Activated CD4-positive, CD25-positive, alpha-beta regulatory T cell treated with anti-CD3 and anti-CD28 coated beads, Interleukin-2, amount 50 U/mL, for 16 hours (primary cell): Measurements from ENCODE around the gene SPR.

Source experiments
- DNase-seq: peaks from one replicate; pipeline ENCODE4 v3.0.0-alpha.2; 2020; ENCODE audit warnings: low read depth, low spot score

Gene SPR

GRCh38 chr2:72887032-72887739 is at the start of gene SPR:
Gene SPR (plus strand): TSS chr2:72887408. CDS start chr2:72887433, 25 bp downstream.
- no peak for DNase-seq

GRCh38 chr2:72840066-72840465 is 47.1 kb upstream of the SPR start:
- no peak for DNase-seq

DNA sequence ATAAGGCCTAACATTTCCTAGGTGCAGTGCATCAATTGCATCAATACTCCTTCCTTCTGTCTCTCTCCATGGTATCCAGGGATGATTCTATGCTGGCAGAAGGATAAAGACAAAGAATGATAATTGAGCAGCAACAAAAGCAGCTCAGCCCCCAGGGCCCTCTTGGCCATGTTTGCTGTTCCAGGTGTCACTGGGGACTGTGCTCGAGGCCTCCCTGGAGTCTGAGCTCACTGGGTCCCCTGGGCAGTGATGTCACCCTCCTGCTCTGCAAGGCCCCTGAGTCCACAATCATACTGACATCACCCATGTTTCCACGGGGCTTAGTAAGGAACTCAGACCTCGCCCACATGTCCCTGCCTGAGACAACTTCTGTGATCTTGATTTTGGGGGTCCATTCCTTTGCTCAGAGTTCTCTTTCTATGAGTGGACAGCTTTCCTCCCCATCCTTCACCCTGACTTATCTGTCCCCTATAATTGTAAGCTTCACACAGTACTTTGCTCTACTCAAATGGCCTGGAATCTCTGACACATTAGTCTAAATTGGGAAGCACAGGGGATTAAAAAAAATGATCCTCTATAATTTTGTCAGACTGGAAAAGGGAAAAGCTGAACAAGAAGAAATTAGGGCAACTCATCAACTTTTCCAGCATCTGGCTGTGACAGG is 45.6 kb upstream of the SPR start:
- no peak for DNase-seq

DNA sequence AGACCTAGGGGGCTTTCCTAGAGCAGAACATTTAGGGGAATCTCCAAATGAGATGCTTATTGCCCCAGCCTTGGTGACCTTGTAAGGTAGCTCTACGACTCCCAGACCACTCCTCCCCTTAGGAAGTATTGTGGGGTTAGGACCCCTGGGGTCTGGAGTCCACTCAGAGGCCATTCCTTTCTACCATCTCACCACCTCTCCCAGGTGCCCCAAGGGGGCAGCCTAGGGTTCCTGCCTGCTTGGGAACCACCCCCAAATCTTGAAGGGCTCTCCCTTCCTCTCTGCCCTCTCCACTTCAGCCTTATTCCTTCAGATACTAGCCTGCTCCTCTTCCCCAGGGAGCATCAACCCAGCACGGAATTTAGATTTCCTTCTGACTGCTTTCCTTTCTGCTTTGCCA is 43.9 kb upstream of the SPR start:
- no peak for DNase-seq

- no peak for DNase-seq
Observed at GRCh38 chr2:72846171-72847095, 40.8 kb upstream of the SPR start.

GRCh38 chr2:72847534-72848315 is 39.5 kb upstream of the SPR start:
- no peak for DNase-seq

- no peak for DNase-seq
Observed at GRCh38 chr2:72848436-72849137, 38.6 kb upstream of the SPR start.

DNA sequence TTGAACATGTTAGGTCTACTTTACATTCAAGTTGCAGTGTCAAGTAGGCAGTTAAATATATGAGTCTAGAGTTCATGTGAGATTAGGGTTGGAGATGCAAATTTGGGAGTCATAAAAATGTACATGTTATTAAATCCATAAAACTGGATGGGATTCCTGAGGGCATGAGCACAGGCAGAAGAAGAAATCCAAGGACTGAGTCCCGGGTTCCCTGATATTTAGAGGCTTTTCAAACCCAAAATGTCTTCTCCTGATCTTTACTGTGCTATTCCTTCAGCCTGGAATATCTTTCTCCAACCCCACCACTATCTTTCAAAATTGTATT is 38.1 kb upstream of the SPR start:
- DNase-seq: no peak

- no peak for DNase-seq
Observed at GRCh38 chr2:72851333-72851732, 35.9 kb upstream of the SPR start.

GRCh38 chr2:72859831-72860262 is 27.4 kb upstream of the SPR start:
- DNase-seq: peak; percentile 28

DNA sequence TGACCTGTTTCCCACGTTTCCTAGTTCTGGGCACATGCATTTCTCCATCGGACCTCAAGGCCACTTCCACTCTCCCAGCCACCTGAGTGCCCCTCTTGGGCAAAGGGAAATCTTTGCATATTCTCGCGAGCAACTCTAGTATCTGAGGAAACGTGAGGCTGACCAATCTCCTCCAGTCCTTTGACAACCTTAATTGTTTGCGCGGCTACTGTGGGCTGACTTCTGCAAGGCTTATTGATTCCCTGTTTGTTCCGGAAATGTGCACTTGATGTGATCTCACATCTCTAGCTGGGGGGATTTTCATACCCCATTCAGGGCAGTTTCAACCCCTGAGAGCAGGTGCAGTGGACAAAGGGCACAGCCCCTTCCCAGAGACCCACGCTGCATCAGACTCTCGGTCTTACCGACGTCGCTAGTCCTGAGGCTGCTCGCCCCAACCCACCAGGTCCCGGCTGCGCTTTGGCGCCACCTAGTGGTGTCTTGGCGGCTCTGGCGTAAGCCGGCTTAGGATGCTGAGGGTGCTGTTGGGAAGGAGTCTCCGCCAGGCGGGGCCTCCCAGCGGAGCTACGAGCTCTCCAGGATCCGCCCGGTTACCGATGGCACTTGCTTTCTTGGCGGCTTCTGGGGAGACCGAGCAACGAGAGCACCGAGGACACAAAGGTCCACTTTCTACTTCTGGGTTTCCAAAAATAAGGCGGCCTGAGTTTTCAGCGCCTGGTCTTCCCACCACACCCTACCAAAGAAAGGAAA is 24.8 kb upstream of the SPR start:
- peak; percentile 75 for DNase-seq

GRCh38 chr2:72863046-72863445 is 24.2 kb upstream of the SPR start:
- DNase-seq: no peak

DNA sequence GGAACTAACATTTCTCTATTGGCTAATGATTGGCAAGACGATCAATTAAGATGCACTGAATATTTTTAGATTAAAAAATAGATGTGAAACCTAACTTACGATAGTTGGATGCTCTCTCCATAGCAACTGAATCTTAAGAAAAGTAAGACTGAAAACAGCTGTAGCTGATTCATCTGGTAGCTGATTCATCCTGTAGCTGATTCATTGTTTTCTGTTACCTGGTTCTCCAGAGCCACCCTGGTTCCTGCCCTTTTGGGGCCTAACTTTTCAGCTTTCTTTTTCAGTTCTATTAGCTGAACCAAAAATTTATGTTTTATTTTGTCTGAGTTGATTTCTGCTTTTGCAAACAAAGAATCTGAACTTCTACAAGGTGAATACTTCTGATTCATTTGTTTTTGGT is 22.7 kb upstream of the SPR start:
- DNase-seq: no peak

DNA sequence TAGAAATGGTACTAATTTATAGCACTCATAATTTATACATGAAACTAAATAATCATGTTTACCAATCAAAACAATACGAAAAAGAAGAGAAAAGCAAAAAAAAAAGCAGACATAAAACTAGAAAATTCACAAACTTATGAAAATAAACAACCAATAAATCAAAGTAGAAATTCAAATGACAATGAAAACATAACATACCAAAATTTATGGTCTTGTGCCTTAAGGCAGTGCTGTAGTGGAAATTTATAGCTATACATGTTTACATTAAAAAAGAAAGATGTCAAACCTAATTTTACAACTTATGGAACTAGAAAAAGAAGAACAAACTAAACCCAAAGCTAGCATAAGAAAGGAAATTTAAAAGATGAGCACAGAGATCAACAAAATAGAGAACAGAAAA is 16.1 kb upstream of the SPR start:
- DNase-seq: no peak

- DNase-seq: no peak
Observed at GRCh38 chr2:72871880-72872279, 15.3 kb upstream of the SPR start.

GRCh38 chr2:72883356-72883962 is 3.7 kb upstream of the SPR start:
- DNase-seq: no peak

DNA sequence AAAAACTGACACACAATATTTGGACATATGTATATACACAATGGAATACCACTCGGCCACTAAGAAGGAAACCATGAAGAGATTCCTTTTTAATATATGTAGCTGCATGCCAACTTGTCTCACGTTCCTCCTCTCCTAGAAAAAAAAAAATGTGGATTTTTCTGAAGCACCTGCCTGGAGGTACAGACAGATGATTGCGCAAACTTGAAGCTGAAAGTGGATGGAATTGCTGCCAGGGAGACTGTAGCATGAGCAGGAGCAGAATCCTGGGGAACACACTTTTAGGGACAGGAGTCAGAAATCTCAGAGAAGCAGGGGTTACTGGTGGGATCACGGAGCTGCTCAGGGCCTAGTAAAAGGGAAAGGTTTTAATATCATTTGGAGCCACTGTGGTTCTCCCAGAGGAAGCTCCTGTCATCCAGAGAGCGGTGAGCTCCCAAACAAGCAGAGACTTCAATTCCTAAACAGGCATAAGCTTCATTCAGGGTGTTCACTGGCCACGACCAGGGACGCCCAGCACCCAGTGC is 640 bp upstream of the SPR start:
- no peak for DNase-seq

DNA sequence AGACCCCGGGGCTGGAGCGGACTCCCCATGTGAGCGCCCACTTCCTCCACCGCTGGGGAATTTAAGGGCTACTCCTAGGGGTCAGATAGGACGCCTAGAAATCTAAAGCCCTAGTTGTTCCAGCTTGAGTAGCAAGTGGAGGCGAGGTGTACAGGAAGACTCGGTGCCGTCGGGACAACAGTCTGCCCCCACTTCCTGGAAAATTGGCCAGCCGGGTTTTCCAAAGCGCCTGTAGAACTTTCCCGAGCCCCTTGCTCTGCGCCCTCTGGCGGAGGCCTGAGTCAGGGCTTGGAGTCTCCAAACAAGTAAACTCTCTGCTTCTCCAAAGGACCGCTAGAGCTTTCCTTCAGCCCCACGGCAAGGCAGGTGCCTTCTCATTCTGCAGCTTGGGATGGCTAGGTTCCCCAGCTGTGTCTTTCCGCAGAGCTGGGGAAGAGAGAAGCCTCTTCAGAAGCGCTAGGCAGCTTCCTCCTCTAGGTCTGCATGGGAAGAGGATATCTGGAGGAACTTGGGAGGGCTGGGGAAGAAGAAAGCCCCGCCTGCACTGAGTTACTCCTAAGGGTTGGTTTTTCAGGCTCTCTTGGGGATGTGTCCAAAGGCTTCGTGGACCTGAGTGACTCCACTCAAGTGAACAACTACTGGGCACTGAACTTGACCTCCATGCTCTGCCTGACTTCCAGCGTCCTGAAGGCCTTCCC is 681 bp downstream of the SPR start:
- peak; percentile 19 for DNase-seq
